Transverse colon (tissue), 4 donors: Measurements from ENCODE around the gene WWOX. TPM values are rescaled to one million over a fixed set of nuclear protein-coding genes. Genes with fewer than 3 reads are reported as not detected.

Source experiments
- DNase-seq: peaks from one replicate; pipeline ENCODE4 v3.0.0-alpha.2; 2019
- H3K27ac ChIP-seq, 4 donors: fragments of 200-600 bp; sonication (generic); 2 replicates each; pipeline ENCODE4 v1.5.1; 2016 to 2018; ENCODE audit warnings: inconsistent platforms in 4 of 4
- H3K27me3 ChIP-seq: fragments of 200-600 bp; sonication (generic); 2 replicates; pipeline ENCODE4 v1.5.1; 2017; ENCODE audit warnings: inconsistent platforms
- H3K36me3 ChIP-seq, 4 donors: fragments of 200-600 bp; sonication (generic); 2 replicates each; pipeline ENCODE4 v1.5.1; 2017 to 2019; ENCODE audit warnings: inconsistent platforms in 4 of 4
- H3K4me1 ChIP-seq, 4 donors: fragments of 200-600 bp; sonication (generic); 2 replicates each; pipeline ENCODE4 v1.5.1; 2017 to 2020; ENCODE audit warnings: inconsistent platforms in 4 of 4
- H3K4me3 ChIP-seq, 4 donors: fragments of 200-600 bp; sonication (generic); 1 replicate in 1 of 4; 2 replicates in 3 of 4; pipeline versions ENCODE4 v1.5.1 to v1.6.1; 2017 to 2019; ENCODE audit warnings: inconsistent platforms in 4 of 4
- H3K9me3 ChIP-seq, 2 donors: fragments of 200-600 bp; sonication (generic); 2 replicates each; pipeline ENCODE4 v1.5.1; 2017 to 2019; ENCODE audit warnings: inconsistent platforms in 2 of 2
- CTCF ChIP-seq, 5 experiments: fragments of 200-600 bp in 3 of 5; fragments of 450-650 bp in 2 of 5; sonication (generic) in 3 of 5; IDR thresholded peaks; 1 replicate in 2 of 5; 2 replicates in 3 of 5; pipeline ENCODE4 v1.5.1; 2016 to 2017; ENCODE audit warnings: antibody characterized with exemption in 5 of 5, inconsistent platforms in 3 of 5, mild to moderate bottlenecking in 2 of 5, moderate library complexity in 1 of 5
- EP300 ChIP-seq: sonication (generic); formaldehyde crosslinking; IDR thresholded peaks from one replicate; pipeline ENCODE4 v1.6.1; 2017; ENCODE audit warnings: antibody characterized with exemption, low read depth
- POLR2A ChIP-seq: fragments of 450-650 bp; IDR thresholded peaks from one replicate; pipeline ENCODE4 v1.6.1; 2016; ENCODE audit warnings: antibody characterized with exemption, mild to moderate bottlenecking, moderate library complexity
- POLR2AphosphoS5 ChIP-seq, 3 donors: sonication (generic); formaldehyde crosslinking; IDR thresholded peaks; one replicate each; pipeline ENCODE4 v1.6.1; 2016; ENCODE audit warnings: antibody characterized with exemption in 3 of 3
- WGBS, 2 donors: methylation state at CpG; one replicate each; pipeline ENCODE4 v1.1.5; 2018; ENCODE audit warnings: low coverage in 1 of 2; 5-methylcytosine and 5-hydroxymethylcytosine counted together
- in situ Hi-C, 4 donors: fragments of 200-750 bp; cut with MboI; loops; one replicate each; pipeline versions ENCODE4 v1.15.0 to v1.15.1; 2017; ENCODE audit warnings: low sequenced_read_pairs in 3 of 4, low pct_ligation_motif_present in 1 of 4, low pct_unique_long_range_greater_than_20kb in 1 of 4
- intact Hi-C: fragments of 100-400 bp; cut with DNase I; formaldehyde crosslinking; loops from one replicate; pipeline ENCODE4 v1.15.1; 2023; ENCODE audit warnings: low total_unique reads
- total RNA-seq, 4 donors: library from RNA; depleted of rRNA; stranded (reverse); fragments of >200 nt; gene quantifications; one replicate each; pipeline ENCODE4 v1.1.0, GENCODE V29; 2016

WWOX gene
- total RNA-seq, 4 donors from 2014 or later = 11.2 to 53.8 (median 24.8) TPM

- H3K27ac ChIP-seq = no peak overlapping the region
- H3K4me1 ChIP-seq = peaks cover 0 to 5% (median 0%) of the 10 kb centered on the region in 4 donors
- H3K27me3 ChIP-seq = no peaks in the 10 kb centered on the region
- H3K4me3 ChIP-seq = no peak overlapping the region
- no peak for DNase-seq
- no peaks in the 10 kb centered on the region for H3K9me3 ChIP-seq
- intact Hi-C loops = no loop called here
- WGBS, 2 donors = 87 to 95% methylated on average over 13 of the region's 13 CpGs
- TF ChIP-seq CTCF (IDR thresholded peaks at IDR 0.05) = no peak
- no peak for TF ChIP-seq POLR2AphosphoS5 (IDR thresholded peaks at IDR 0.05)
- no peak for TF ChIP-seq EP300
- TF ChIP-seq POLR2A = no peak
- in situ Hi-C loops = no loop called here
- no peaks in the 10 kb centered on the region for H3K36me3 ChIP-seq
Measured at GRCh38 chr16:78438632-78439031, 339.2 kb downstream of the WWOX start.

GRCh38 chr16:78439646-78440045 lies 340.2 kb downstream of the WWOX start:
- Histone ChIP-seq H3K4me3 (no peak overlapping the region), H3K4me1 (peaks cover 0 to 12% (median 0%) of the 10 kb centered on the region in 4 donors), H3K27me3 (no peaks in the 10 kb centered on the region), H3K36me3 (no peaks in the 10 kb centered on the region), H3K27ac (no peak overlapping the region), H3K9me3 (no peaks in the 10 kb centered on the region)
- intact Hi-C loops (no loop called here), in situ Hi-C loops (no loop called here)
- no peak for DNase-seq
- WGBS, 2 donors = 63 to 100% methylated on average over 1 to 2 of the region's 2 CpGs
- no peak for TF ChIP-seq EP300
- TF ChIP-seq POLR2AphosphoS5 (IDR thresholded peaks at IDR 0.05) = no peak
- no peak for TF ChIP-seq CTCF (IDR thresholded peaks at IDR 0.05)
- no peak for TF ChIP-seq POLR2A

GRCh38 chr16:78441298-78441697 lies 341.8 kb downstream of the WWOX start:
- no peaks in the 10 kb centered on the region for H3K36me3 ChIP-seq
- no peaks in the 10 kb centered on the region for H3K9me3 ChIP-seq
- no peak overlapping the region for H3K4me3 ChIP-seq
- intact Hi-C loops = no loop called here
- no peak overlapping the region for H3K27ac ChIP-seq
- 69 to 82% methylated on average over 4 to 5 of the region's 5 CpGs for WGBS, 2 donors
- DNase-seq = no peak
- TF ChIP-seq POLR2A = no peak
- TF ChIP-seq EP300 = no peak
- in situ Hi-C loops = no loop called here
- no peaks in the 10 kb centered on the region for H3K27me3 ChIP-seq
- peaks cover 0 to 12% (median 0%) of the 10 kb centered on the region in 4 donors for H3K4me1 ChIP-seq

- Histone ChIP-seq H3K4me1 (peaks cover 0 to 12% (median 0%) of the 10 kb centered on the region in 4 donors), H3K4me3 (no peak overlapping the region), H3K27me3 (no peaks in the 10 kb centered on the region), H3K36me3 (no peaks in the 10 kb centered on the region), H3K27ac (no peak overlapping the region), H3K9me3 (no peaks in the 10 kb centered on the region)
- WGBS, 2 donors = 38 to 44% methylated on average over 10 to 13 of the region's 13 CpGs
- DNase-seq = no peak
- intact Hi-C loops = no loop called here
- TF ChIP-seq CTCF (IDR thresholded peaks at IDR 0.05) (no peak), POLR2AphosphoS5 (IDR thresholded peaks at IDR 0.05) (no peak), POLR2A (no peak), EP300 (no peak)
- in situ Hi-C loops = no loop called here
Measured at GRCh38 chr16:78443542-78444364, 344.3 kb downstream of the WWOX start.
